K562 (cell line): ENCODE measurements around the gene SLC4A11. TPM values are rescaled to one million over a fixed set of nuclear protein-coding genes. Genes with fewer than 3 reads are reported as not detected.

Experiments
- ATAC-seq: fragments of 200-7000 bp; cut with Tn5 transposase; 3 replicates; pipeline ENCODE4 v1.9.1; 2020; ENCODE audit warnings: moderate library complexity
- BruUV-seq: library from RNA; stranded (reverse); fragments of 400-500 nt; replicated peaks from 2 replicates; lab custom pipeline; 2021; lab: Mats Ljungman, UMichigan
- CTCF ChIA-PET: fragments of 300-600 bp; formaldehyde crosslinking; extraction: SDS; loops from one replicate; lab custom pipeline; 2021; ENCODE audit warnings: low intra/inter-chr PET ratio; lab: Yijun Ruan, JAX
- POLR2A ChIA-PET: fragments of 300-600, 350-650 bp; sonication (Branson Sonifier 250); formaldehyde crosslinking; extraction: SDS; loops from one replicate; lab custom pipeline; 2021; ENCODE audit warnings: antibody characterized with exemption, inconsistent platforms; lab: Yijun Ruan, JAX
- DNase-seq, 4 experiments: peaks; one replicate each; pipeline versions ENCODE4 v3.0.0 to v3.0.0-alpha.2; 2011 to 2018; ENCODE audit warnings: low spot score in 3 of 4, mixed read lengths in 3 of 4; ENCODE audit errors: extremely low read depth in 1 of 4
- FAIRE-seq: peaks from 2 replicates; lab custom pipeline; 2011; peaks lifted over from hg19 to GRCh38; lab: Jason Lieb, UNC
- H2AFZ ChIP-seq: 2 replicates; pipeline ENCODE4 v1.6.0; 2011; ENCODE audit warnings: low read depth, low read length, control low read depth, inconsistent platforms
- H3K27ac ChIP-seq: fragments of 200-600 bp; 3 replicates; pipeline ENCODE4 v1.8.0; 2011; ENCODE audit warnings: low read depth, mild to moderate bottlenecking, control low read depth, inconsistent platforms, low read length, moderate library complexity, mixed read lengths; ENCODE audit errors: extremely low read depth
- H3K27me3 ChIP-seq, 2 experiments: fragments of 300-600 bp in 1 of 2; 2 replicates in 1 of 2; 3 replicates in 1 of 2; pipeline versions ENCODE4 v1.6.0 to v1.8.0; 2011; ENCODE audit warnings: inconsistent platforms in 2 of 2, low read length in 2 of 2, mild to moderate bottlenecking in 1 of 2, mixed read lengths in 1 of 2, moderate library complexity in 1 of 2; ENCODE audit not compliant: control insufficient read depth in 2 of 2, insufficient read depth in 2 of 2
- H3K36me3 ChIP-seq: fragments of 300-600 bp; 3 replicates; pipeline ENCODE4 v1.8.0; 2011; ENCODE audit warnings: mild to moderate bottlenecking, low read length, inconsistent platforms; ENCODE audit not compliant: control insufficient read depth, insufficient read depth
- H3K4me1 ChIP-seq, 2 experiments: fragments of 200-600 bp in 1 of 2; replicated peaks in 1 of 2; 2 replicates in 1 of 2; 3 replicates in 1 of 2; pipeline versions ENCODE4 v1.5.1 to v1.8.0; 2011; ENCODE audit warnings: inconsistent platforms in 2 of 2, low read length in 2 of 2, mild to moderate bottlenecking in 1 of 2, mixed read lengths in 1 of 2, moderate library complexity in 1 of 2; ENCODE audit not compliant: control insufficient read depth in 2 of 2, insufficient read depth in 2 of 2
- H3K4me2 ChIP-seq: 2 replicates; pipeline ENCODE4 v1.6.1; 2011; ENCODE audit warnings: low read length, control low read depth, inconsistent platforms, mixed read lengths; ENCODE audit not compliant: insufficient read depth
- H3K4me3 ChIP-seq: fragments of 200-600 bp; sonication (generic), shearing (Covaris generic); 2 replicates; pipeline ENCODE4 v1.5.1; 2016; ENCODE audit warnings: control low read depth, inconsistent platforms
- H3K79me2 ChIP-seq: fragments of 200-600 bp; 3 replicates; pipeline ENCODE4 v1.8.0; 2011; ENCODE audit warnings: low read length, inconsistent platforms; ENCODE audit not compliant: control insufficient read depth, insufficient read depth
- H3K9ac ChIP-seq, 2 experiments: 2 replicates each; pipeline versions ENCODE4 v1.6.0 to v1.6.1; 2011; ENCODE audit warnings: low read depth in 2 of 2, low read length in 2 of 2, control low read depth in 1 of 2, inconsistent platforms in 1 of 2, mild to moderate bottlenecking in 1 of 2, mixed read lengths in 1 of 2; ENCODE audit not compliant: insufficient read depth in 1 of 2
- H3K9me1 ChIP-seq: one replicate; pipeline ENCODE4 v1.6.0; 2011; ENCODE audit warnings: inconsistent platforms, mild to moderate bottlenecking, low read length, moderate library complexity; ENCODE audit not compliant: control insufficient read depth, insufficient read depth
- H3K9me3 ChIP-seq: replicated peaks from 2 replicates; pipeline ENCODE4 v1.5.1; 2011; ENCODE audit warnings: low read depth, low read length, inconsistent platforms; ENCODE audit not compliant: control insufficient read depth, insufficient read depth
- H4K20me1 ChIP-seq: replicated peaks from 2 replicates; pipeline ENCODE4 v1.6.1; 2011; ENCODE audit warnings: low read length, inconsistent platforms, mixed read lengths; ENCODE audit not compliant: control insufficient read depth, insufficient read depth
- HDAC3 ChIP-seq: fragments of 450-650 bp; IDR thresholded peaks from 2 replicates; pipeline ENCODE4 v1.6.1; 2018; ENCODE audit warnings: borderline replicate concordance, mild to moderate bottlenecking, moderate library complexity; ENCODE audit not compliant: partially characterized antibody
- IFI16 ChIP-seq: fragments of 250-450 bp; sonication (Bioruptor Pico); IDR thresholded peaks from 2 replicates; pipeline ENCODE4 v2.1.2; 2022; ENCODE audit warnings: mild to moderate bottlenecking, inconsistent platforms
- PCBP2 ChIP-seq: fragments of 200-400 bp; formaldehyde crosslinking; IDR thresholded peaks from 2 replicates; pipeline ENCODE4 v1.6.1; 2018; ENCODE audit warnings: low read length, low read depth, mild to moderate bottlenecking, moderate library complexity; ENCODE audit not compliant: poor library complexity, severe bottlenecking
- SMAD2 ChIP-seq: fragments of 150-350 bp; IDR thresholded peaks from 2 replicates; pipeline ENCODE4 v1.6.1; 2014; ENCODE audit warnings: low read depth, mild to moderate bottlenecking, low read length
- TRIM28 ChIP-seq: fragments of 450-650 bp; IDR thresholded peaks from 2 replicates; pipeline ENCODE4 v1.6.1; 2017
- ZKSCAN3 ChIP-seq: fragments of 250-450 bp; sonication (Bioruptor Pico); IDR thresholded peaks from 2 replicates; pipeline ENCODE4 v1.4.0; 2020
- ZNF316 ChIP-seq: fragments of 450-650 bp; IDR thresholded peaks from 2 replicates; pipeline ENCODE4 v1.6.1; 2016
- ZNF77 ChIP-seq: fragments of 250-450 bp; sonication (Bioruptor Pico); IDR thresholded peaks from 2 replicates; pipeline ENCODE4 v1.5.0; 2020
- WGBS: fragments of 100-300 bp; shearing (Covaris generic); methylation state at CpG from one replicate; pipeline ENCODE4 v1.1.6; 2016; ENCODE audit warnings: low coverage, mixed read lengths; ENCODE audit not compliant: insufficient coverage; ENCODE audit errors: missing lambda C conversion rate; 5-methylcytosine and 5-hydroxymethylcytosine counted together
- in situ Hi-C: fragments of 300-500 bp; cut with MboI; formaldehyde crosslinking; loops from 4 replicates; pipeline ENCODE4 v1.15.0; 2018; ENCODE audit warnings: inconsistent platforms, mixed read lengths
- intact Hi-C: fragments of 100-400 bp; cut with micrococcal nuclease; formaldehyde crosslinking; loops from 2 replicates; pipeline ENCODE4 v1.14.2; 2022
- polyA plus RNA-seq, 8 experiments: library from polyadenylated mRNA; depleted of rRNA in 4 of 8; stranded (reverse) in 5 of 8; unstranded in 3 of 8; fragments of >200 nt; fragmentation: Nextera tagmentation in 2 of 8; fragmentation: Illumina TruSeq in 1 of 8; extraction: Ambion mirVana in 2 of 8; extraction: Trizol in 1 of 8; gene quantifications; 2 replicates each; pipeline versions ENCODE4 v1.2.1 to v1.2.3, GENCODE V29; 2011 to 2014; ENCODE audit warnings: inconsistent platforms in 1 of 8, missing spikeins in 1 of 8
- total RNA-seq, 7 experiments: library from RNA; depleted of rRNA in 6 of 7; stranded (reverse); fragments of >200 nt in 6 of 7; fragmentation: Illumina TruSeq in 2 of 7; extraction: Trizol in 2 of 7; gene quantifications; 2 replicates each; pipeline versions ENCODE4 v1.2.1 to v1.2.3, GENCODE V29; 2011 to 2021; ENCODE audit warnings: low replicate concordance in 1 of 7
- TF ChIP-seq, protein P1 (sequence below): fragments of 150-350 bp; IDR thresholded peaks from 2 replicates; pipeline ENCODE4 v1.6.1; 2014; ENCODE audit warnings: low read depth, mild to moderate bottlenecking, low read length, borderline replicate concordance
- TF ChIP-seq, protein P2 (sequence below): fragments of 250-450 bp; sonication (Bioruptor Pico); IDR thresholded peaks from 2 replicates; pipeline ENCODE4 v1.5.0; 2021; ENCODE audit warnings: mild to moderate bottlenecking, borderline replicate concordance
- TF ChIP-seq, protein P3 (sequence below): fragments of 250-450 bp; sonication (Bioruptor Pico); IDR thresholded peaks from 2 replicates; pipeline ENCODE4 v1.9.0; 2021; ENCODE audit warnings: mild to moderate bottlenecking, inconsistent platforms

SLC4A11 gene
- total and polyA plus RNA-seq, 9 of the 15 experiments (the other 6 are each of a cell fraction or from before 2014, with no cell fraction given): 0.10 to 2.0 (median 0.20) TPM

DNA sequence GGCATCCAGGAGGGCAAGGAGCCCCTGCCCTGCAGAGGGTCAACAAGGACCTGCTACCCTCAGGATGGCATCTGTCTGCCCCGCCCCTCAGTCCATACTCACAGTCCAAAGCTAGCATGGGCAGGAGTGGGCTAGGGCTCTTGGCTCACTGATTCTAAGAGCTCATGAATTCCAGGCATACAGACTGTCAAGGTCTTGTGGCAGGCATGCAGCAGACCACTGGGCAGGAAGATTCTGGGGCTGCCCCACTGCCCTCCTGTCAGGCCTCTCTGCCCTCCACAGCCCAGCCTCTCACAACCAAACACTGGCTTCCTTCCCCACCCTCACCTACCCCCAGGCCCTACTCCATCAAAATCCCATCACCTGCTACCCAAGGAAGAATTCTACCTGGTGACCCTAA lies 5.6 kb upstream of the SLC4A11 start:
- no peak overlapping the region for H3K4me3 ChIP-seq
- H3K9ac ChIP-seq: no peak overlapping the region
- no peak for FAIRE-seq
- no peaks in the 10 kb centered on the region for H3K79me2 ChIP-seq
- intact Hi-C loops (no loop called here), in situ Hi-C loops (no loop called here)
- ChIA-PET POLR2A (no interaction called here), CTCF (no interaction called here)
- H3K9me3 ChIP-seq: no peaks in the 10 kb centered on the region
- TF ChIP-seq, protein P1, sequence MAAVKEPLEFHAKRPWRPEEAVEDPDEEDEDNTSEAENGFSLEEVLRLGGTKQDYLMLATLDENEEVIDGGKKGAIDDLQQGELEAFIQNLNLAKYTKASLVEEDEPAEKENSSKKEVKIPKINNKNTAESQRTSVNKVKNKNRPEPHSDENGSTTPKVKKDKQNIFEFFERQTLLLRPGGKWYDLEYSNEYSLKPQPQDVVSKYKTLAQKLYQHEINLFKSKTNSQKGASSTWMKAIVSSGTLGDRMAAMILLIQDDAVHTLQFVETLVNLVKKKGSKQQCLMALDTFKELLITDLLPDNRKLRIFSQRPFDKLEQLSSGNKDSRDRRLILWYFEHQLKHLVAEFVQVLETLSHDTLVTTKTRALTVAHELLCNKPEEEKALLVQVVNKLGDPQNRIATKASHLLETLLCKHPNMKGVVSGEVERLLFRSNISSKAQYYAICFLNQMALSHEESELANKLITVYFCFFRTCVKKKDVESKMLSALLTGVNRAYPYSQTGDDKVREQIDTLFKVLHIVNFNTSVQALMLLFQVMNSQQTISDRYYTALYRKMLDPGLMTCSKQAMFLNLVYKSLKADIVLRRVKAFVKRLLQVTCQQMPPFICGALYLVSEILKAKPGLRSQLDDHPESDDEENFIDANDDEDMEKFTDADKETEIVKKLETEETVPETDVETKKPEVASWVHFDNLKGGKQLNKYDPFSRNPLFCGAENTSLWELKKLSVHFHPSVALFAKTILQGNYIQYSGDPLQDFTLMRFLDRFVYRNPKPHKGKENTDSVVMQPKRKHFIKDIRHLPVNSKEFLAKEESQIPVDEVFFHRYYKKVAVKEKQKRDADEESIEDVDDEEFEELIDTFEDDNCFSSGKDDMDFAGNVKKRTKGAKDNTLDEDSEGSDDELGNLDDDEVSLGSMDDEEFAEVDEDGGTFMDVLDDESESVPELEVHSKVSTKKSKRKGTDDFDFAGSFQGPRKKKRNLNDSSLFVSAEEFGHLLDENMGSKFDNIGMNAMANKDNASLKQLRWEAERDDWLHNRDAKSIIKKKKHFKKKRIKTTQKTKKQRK: no peak
- no peak for TF ChIP-seq ZKSCAN3 (CRISPR knock-in tag)
- TF ChIP-seq ZNF316: no peak
- no peak for TF ChIP-seq PCBP2
- TF ChIP-seq SMAD2: no peak
- no peak for TF ChIP-seq ZNF77
- TF ChIP-seq, protein P2, sequence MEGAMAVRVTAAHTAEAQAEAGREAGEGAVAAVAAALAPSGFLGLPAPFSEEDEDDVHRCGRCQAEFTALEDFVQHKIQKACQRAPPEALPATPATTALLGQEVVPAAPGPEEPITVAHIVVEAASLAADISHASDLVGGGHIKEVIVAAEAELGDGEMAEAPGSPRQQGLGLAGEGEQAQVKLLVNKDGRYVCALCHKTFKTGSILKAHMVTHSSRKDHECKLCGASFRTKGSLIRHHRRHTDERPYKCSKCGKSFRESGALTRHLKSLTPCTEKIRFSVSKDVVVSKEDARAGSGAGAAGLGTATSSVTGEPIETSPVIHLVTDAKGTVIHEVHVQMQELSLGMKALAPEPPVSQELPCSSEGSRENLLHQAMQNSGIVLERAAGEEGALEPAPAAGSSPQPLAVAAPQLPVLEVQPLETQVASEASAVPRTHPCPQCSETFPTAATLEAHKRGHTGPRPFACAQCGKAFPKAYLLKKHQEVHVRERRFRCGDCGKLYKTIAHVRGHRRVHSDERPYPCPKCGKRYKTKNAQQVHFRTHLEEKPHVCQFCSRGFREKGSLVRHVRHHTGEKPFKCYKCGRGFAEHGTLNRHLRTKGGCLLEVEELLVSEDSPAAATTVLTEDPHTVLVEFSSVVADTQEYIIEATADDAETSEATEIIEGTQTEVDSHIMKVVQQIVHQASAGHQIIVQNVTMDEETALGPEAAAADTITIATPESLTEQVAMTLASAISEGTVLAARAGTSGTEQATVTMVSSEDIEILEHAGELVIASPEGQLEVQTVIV (CRISPR knock-in tag): no peak
- no peak for TF ChIP-seq TRIM28
- TF ChIP-seq HDAC3: no peak
- TF ChIP-seq IFI16 (CRISPR knock-in tag): no peak
- TF ChIP-seq, protein P3, sequence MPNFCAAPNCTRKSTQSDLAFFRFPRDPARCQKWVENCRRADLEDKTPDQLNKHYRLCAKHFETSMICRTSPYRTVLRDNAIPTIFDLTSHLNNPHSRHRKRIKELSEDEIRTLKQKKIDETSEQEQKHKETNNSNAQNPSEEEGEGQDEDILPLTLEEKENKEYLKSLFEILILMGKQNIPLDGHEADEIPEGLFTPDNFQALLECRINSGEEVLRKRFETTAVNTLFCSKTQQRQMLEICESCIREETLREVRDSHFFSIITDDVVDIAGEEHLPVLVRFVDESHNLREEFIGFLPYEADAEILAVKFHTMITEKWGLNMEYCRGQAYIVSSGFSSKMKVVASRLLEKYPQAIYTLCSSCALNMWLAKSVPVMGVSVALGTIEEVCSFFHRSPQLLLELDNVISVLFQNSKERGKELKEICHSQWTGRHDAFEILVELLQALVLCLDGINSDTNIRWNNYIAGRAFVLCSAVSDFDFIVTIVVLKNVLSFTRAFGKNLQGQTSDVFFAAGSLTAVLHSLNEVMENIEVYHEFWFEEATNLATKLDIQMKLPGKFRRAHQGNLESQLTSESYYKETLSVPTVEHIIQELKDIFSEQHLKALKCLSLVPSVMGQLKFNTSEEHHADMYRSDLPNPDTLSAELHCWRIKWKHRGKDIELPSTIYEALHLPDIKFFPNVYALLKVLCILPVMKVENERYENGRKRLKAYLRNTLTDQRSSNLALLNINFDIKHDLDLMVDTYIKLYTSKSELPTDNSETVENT (CRISPR knock-in tag): no peak
- WGBS: 0% methylated on average over 1 of the region's 1 CpG
- H4K20me1 ChIP-seq: no peaks in the 10 kb centered on the region; the same call in 1 of the 2 replicates
- H3K27ac ChIP-seq: no peak overlapping the region
- ATAC-seq: no peak
- H2AFZ ChIP-seq: no peak overlapping the region
- no TSS peak for BruUV-seq
- peaks cover 7 to 36% of the 10 kb centered on the region in 2 experiments; a peak in 3 of 5 replicates for H3K27me3 ChIP-seq
- no peak overlapping the region for H3K4me2 ChIP-seq
- H3K36me3 ChIP-seq: no peaks in the 10 kb centered on the region
- peaks cover 0 to 16% of the 10 kb centered on the region in 2 experiments; a peak in 3 of 5 replicates for H3K4me1 ChIP-seq
- no peak for DNase-seq
- H3K9me1 ChIP-seq: no peaks in the 10 kb centered on the region
